ENCODE results near the gene OOSP2.

Gene OOSP2

GRCh38 chr11:60097189-60097588, 57.0 kb downstream of the OOSP2 start:
- TF ChIP-seq GATA1 (IDR thresholded peaks at IDR 0.05; ENCODE audit: low read depth, low read length) (no peak), POLR2A (IDR thresholded peaks at IDR 0.05; ENCODE audit: low read length) (no peak)
- DNase-seq = no peak

Measured in erythroblast (primary cell).